Measurements from ENCODE around the gene CEBPA. TPM values are rescaled to one million over a fixed set of nuclear protein-coding genes. Genes with fewer than 3 reads are reported as not detected.
A peak's percentile ranks its signal among the peaks of the same experiment; 100 is the strongest.

The CEBPA gene
- total RNA-seq, 4 donors from 2014 or later = 5.1 to 15.9 (median 8.9) TPM

DNA sequence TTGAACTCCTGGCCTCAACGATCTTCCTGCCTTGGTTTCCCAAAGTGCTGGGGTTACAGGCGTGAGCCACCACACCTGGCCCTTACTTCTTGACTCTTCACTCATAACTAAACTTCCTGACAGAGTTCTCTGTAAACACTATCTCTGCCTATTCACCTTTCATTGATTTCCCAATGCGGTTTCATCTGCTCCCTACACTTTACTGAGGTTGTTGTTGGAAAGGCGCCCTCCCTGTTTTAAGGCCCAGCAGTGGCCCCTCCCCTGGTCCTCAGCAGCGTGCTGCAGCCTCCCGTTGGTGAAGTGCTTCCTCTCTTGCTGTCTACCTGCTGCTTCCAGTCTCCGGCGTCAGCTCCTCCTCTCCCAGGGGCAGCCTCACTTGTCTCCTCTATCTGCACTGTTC lies 26.7 kb upstream of the CEBPA start:
- Histone ChIP-seq H3K9me3 (peaks cover 0 to 16% (median 7%) of the 10 kb centered on the region in 4 donors), H3K4me3 (no peak overlapping the region), H3K4me1 (no peaks in the 10 kb centered on the region), H3K27ac (replicated peaks in 1 of 4) (no peak overlapping the region), H3K27me3 (peaks cover 0 to 19% (median 0%) of the 10 kb centered on the region in 4 donors), H3K36me3 (no peaks in the 10 kb centered on the region)
- no peak for TF ChIP-seq EP300 (IDR thresholded peaks at IDR 0.05)
- no peak for TF ChIP-seq POLR2AphosphoS5 (IDR thresholded peaks at IDR 0.05)
- TF ChIP-seq POLR2A (IDR thresholded peaks at IDR 0.05; ENCODE audit: low read depth) = no peak
- TF ChIP-seq, protein P1, sequence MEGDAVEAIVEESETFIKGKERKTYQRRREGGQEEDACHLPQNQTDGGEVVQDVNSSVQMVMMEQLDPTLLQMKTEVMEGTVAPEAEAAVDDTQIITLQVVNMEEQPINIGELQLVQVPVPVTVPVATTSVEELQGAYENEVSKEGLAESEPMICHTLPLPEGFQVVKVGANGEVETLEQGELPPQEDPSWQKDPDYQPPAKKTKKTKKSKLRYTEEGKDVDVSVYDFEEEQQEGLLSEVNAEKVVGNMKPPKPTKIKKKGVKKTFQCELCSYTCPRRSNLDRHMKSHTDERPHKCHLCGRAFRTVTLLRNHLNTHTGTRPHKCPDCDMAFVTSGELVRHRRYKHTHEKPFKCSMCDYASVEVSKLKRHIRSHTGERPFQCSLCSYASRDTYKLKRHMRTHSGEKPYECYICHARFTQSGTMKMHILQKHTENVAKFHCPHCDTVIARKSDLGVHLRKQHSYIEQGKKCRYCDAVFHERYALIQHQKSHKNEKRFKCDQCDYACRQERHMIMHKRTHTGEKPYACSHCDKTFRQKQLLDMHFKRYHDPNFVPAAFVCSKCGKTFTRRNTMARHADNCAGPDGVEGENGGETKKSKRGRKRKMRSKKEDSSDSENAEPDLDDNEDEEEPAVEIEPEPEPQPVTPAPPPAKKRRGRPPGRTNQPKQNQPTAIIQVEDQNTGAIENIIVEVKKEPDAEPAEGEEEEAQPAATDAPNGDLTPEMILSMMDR (IDR thresholded peaks at IDR 0.05) = no peak
- intact Hi-C loops (cut with DNase I) = no loop called here
- no peak for DNase-seq (ENCODE audit: extremely low spot score)
- WGBS = 77% methylated on average over 8 of the region's 8 CpGs

DNA sequence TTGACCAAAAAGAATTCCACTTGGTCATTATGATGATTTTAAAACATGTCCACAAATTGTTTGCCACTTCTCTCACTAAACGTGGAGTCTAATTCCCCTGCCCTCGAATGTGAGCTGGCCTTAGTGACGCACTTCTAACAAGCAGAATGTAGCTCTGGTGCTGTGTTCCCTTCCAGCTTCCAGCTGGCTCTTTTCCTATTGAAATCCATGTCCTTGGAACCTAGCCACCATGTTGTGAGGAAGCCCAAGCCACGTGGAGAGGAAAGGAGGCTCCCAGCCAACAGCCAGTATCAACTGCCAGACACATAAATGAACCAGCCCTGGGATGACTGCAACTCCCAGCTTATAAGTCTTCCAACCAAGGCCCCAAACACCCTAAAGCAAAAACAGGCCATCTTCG lies 23.6 kb upstream of the CEBPA start:
- Histone ChIP-seq H3K27me3 (peaks cover 0 to 19% (median 0%) of the 10 kb centered on the region in 4 donors), H3K4me3 (no peak overlapping the region), H3K4me1 (no peaks in the 10 kb centered on the region), H3K36me3 (no peaks in the 10 kb centered on the region), H3K27ac (replicated peaks in 1 of 4) (no peak overlapping the region), H3K9me3 (peaks cover 0 to 16% (median 7%) of the 10 kb centered on the region in 4 donors)
- intact Hi-C loops (cut with DNase I) = no loop called here
- TF ChIP-seq, protein P1 (IDR thresholded peaks at IDR 0.05) = no peak
- TF ChIP-seq POLR2AphosphoS5 (IDR thresholded peaks at IDR 0.05) = peak; percentile 18 to 60
- WGBS = 51% methylated on average over 5 of the region's 5 CpGs
- no peak for DNase-seq (ENCODE audit: extremely low spot score)

DNA sequence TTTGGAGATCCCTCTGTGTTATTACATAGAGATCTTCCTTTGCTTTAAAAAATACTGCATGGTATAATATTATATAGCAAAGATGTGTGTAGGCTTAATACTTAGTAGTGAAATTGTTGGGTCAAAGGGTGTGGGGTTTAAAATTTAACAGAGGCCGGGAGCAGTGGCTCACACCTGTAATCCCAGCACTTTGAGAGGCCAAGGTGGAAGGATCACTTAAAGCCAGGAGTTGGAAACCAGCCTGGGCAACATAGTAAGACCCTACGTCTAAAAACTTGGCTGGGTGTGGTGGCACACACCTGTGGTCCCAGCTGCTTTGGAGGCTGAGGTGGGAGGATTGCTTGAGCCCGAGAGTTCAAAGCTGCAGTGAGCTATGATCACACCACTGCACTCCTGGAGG lies 22.3 kb upstream of the CEBPA start:
- peaks cover 0 to 15% (median 0%) of the 10 kb centered on the region in 4 donors for H3K27me3 ChIP-seq
- no peaks in the 10 kb centered on the region for H3K4me1 ChIP-seq
- intact Hi-C loops (cut with DNase I) = no loop called here
- H3K9me3 ChIP-seq = peaks cover 0 to 16% (median 7%) of the 10 kb centered on the region in 4 donors
- no peak overlapping the region for H3K4me3 ChIP-seq
- 86% methylated on average over 3 of the region's 3 CpGs for WGBS
- H3K36me3 ChIP-seq = no peaks in the 10 kb centered on the region
- no peak for DNase-seq (ENCODE audit: extremely low spot score)
- no peak overlapping the region for H3K27ac ChIP-seq (replicated peaks in 1 of 4)
- TF ChIP-seq, protein P1 (IDR thresholded peaks at IDR 0.05) = no peak
- TF ChIP-seq EP300 (IDR thresholded peaks at IDR 0.05) = no peak
- no peak for TF ChIP-seq POLR2A (IDR thresholded peaks at IDR 0.05; ENCODE audit: low read depth)
- TF ChIP-seq POLR2AphosphoS5 (IDR thresholded peaks at IDR 0.05) = no peak

DNA sequence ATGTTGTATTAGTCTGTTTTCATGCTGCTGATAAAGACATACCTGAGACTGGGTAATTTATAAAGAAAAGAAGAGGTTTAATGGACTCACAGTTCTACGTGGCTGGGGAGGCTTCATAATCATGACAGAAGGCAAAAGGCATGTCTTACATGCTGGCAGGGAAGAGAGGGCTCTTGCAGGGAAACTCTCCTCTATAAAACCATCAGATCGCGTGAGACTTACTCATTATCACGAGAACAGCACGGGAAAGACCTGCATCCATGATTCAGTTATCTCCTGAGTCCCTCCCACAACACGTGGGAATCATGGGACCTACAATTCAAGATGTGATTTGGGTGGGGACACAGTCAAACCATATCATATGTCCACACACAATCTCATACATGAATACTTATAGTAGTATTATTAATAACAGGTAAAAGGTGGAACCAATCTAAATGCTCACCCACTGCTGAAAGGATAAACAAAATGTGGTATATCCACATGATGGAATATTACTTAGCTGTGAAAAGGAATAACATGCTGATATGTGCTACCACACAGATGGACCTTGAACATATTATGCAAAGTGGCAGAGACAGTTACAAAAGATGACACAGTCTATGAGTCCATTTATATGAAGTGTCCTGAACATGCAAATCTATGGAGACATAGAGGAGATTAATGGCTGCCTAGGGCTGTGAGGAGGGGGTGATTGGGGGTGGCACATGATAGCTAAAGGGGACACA lies 20.9 kb upstream of the CEBPA start:
- Histone ChIP-seq H3K27ac (replicated peaks in 1 of 4) (no peak overlapping the region), H3K4me3 (no peak overlapping the region), H3K36me3 (no peaks in the 10 kb centered on the region), H3K27me3 (peaks cover 0 to 1% (median 0%) of the 10 kb centered on the region in 4 donors), H3K4me1 (no peaks in the 10 kb centered on the region), H3K9me3 (peaks cover 0 to 16% (median 7%) of the 10 kb centered on the region in 4 donors)
- TF ChIP-seq POLR2A (IDR thresholded peaks at IDR 0.05; ENCODE audit: low read depth) (no peak), POLR2AphosphoS5 (IDR thresholded peaks at IDR 0.05) (no peak), EP300 (IDR thresholded peaks at IDR 0.05) (no peak)
- TF ChIP-seq, protein P1 (IDR thresholded peaks at IDR 0.05) = no peak
- intact Hi-C loops (cut with DNase I) = no loop called here
- 86% methylated on average over 6 of the region's 6 CpGs for WGBS
- no peak for DNase-seq (ENCODE audit: extremely low spot score)

Data from esophagus muscularis mucosa (tissue), 4 donors.